SKM-1 (cell line): ENCODE data around the gene PELI3.
"Not testable (repeated sequence)": the region's sequence is repeated elsewhere in the genome, so short reads cannot be mapped to it uniquely, and the experiment has no call there.

ENCODE experiments used
- DNase-seq: peaks from one replicate; lab custom pipeline; 2025; ENCODE audit not compliant: unreplicated experiment; lab: John Stamatoyannopoulos, UW

Gene PELI3

DNA sequence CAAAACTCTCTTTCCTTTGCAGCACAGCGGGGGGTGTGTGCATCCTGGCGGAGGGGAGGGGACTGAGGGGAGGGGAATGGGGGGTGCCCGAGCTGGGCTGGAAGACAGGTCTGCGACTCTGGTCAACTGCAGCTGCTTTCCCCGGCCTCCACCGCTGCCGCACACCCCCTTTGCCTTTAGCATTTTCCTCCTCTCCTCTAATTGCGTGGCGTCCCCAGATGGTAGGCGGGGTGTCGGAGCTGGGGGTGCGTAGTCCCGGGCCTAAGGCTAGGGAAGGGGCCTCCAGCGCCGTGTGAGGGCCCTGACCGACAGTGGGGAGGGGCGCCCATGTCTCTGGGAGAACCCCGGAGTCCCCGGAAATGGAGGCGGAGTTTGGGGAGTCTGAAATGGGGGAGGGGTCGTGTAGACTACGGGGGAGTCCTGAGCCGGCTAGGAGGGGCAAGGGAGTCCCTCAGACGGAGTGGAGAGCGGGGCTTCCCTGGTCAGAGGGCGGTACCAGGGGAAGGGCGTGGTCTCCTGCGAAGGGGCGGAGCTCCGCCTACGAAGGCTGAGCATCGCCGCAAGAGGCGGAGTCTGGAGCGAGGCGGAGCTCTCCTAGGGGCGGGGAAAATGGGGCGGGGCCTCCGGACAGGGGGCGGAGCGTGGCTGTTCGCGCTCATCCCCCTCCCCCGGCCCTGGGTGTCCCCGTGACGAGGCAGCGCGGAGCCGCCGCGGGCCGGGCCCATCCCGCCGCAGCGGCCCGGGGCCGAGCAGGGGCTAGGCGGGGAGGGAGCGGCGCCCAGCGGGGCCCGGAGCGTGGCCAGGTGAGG lies at the start of gene PELI3:
Gene PELI3 (plus strand): TSS at position 681 of the 809 bp plus-strand sequence. CDS start 1,224 bp downstream, outside the sequence.
- peak; percentile 76 for DNase-seq

DNA sequence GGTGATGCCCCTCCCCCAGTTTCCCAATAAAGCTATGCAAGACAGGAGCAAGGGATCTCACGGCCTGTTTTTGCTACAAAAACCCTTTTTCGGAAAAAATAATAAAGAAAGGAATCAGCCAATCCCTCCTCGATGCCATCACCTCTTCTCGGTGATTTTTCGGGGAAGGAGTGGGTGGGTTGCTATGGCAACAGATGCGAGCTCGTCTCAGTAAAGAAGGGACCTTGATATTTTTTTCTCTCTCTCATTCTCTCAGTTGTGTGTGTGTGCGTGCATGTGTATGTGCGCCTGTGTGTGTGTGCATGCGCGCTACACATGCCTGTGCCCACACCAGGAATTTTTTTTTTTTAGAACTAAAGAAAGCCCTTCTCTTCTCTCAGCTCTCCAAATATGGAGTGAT lies 49.7 kb upstream of the PELI3 start:
- DNase-seq: no peak

DNA sequence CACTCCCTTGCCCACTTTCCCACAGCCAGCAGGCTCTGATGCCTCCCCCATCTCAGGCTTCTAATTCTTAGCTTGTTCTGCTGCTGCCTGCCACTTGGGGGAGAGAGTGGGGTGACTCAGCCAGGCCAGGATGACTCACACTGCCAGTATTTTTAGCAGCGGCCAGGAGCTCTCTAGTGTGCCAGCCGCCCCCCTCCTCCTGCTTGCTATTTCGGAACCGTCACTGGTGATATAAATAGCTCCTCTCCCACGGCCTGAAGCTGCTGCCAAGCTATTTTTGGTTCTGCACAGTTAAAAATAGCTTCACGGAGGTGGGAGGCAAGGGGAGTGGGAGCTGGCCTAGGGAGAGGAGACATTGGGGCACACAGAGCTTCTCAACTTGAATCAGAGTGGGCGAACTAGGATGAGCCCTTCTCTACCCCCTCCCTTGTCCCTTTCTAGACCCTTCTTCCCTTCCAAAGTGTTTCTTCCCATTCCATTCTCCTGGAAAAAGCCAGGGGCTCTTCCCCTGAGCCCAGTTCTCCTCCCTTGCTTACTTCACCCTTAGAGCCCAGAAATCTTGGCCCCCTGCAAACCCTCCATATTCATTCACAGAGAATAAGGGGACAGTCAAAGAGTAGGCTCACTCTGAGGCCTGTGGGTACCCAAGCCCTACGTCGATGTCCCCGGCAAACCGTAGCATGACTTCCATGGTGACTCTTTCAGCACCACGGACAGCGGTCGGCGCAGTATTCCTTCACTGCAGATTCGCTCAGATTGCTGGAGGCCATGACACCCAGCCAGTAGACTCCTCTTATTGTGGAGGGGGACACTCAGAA lies 48.3 kb upstream of the PELI3 start:
- DNase-seq: peak; percentile 7

DNA sequence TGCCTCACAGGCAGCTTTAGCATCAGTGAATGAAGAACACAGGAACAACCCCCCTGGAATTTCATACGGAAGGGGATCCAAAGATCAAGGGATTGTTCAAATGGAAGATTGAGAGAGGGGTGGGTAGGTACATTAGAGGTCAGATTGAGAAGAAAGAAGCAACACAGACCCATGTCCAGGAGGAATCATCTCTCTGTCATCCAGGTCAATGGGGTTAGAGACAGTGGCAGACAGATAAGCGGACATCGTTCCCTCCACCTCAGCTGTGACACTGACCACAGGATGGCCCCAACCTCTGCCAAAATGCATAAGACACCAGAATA lies 47.8 kb upstream of the PELI3 start:
- DNase-seq: no peak

DNA sequence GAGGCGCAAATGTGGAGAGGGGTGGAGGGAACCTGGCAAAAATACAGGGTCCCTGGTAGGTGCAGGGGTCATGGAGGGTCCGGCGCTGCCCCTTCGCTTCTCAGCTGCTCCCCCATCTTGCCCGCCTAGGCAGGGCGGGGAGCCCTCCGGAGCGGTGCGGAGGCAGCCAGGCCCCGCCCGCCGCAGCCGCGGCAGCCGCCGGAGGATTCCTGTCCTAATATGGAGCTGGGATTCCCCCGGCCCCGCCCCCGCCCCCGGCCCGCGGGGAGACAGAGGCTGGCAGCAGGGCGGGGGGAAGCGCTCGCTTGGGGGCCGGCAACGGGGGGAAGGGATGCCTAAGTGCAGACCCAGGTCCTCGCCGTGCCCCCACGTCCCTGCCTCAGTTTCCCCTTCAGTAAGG lies 46.9 kb upstream of the PELI3 start:
- DNase-seq: no peak

DNA sequence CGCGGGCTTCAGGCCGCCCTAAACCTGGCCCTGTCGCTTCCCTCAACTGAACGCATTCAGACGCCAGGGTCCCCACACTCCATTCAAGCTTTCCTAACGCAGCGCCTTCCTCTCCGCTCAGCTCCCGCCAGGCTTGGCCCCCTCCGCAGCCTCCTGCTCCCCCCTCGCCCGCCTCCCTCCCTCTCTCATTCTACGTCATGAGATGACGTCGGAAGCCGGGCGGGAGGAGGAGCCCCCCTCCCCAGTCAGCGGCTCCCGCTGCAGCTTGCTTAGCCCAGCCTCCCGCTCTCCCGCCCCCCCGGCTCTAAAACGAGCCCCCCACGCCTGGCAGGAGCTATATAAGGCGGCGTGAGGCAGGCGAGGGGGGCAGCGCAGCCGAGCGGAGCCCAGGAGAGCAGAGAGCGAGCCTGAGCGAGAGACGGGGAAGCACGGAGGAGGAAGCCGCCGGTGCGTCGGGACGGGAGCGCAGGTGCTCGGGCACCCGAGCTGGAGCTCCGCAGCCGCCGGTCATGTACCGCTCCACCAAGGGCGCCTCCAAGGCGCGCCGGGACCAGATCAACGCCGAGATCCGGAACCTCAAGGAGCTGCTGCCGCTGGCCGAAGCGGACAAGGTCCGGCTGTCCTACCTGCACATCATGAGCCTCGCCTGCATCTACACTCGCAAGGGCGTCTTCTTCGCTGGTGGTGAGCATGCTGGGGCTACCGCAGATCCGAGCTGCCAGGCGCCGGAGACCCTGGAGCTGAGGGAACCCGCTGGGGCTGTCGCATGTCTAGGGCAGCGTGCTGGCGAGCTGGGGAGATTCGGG lies 45.8 kb upstream of the PELI3 start, which contains the start of gene NPAS4:
Gene NPAS4 (plus strand): TSS at position 365 of the 806 bp plus-strand sequence. CDS start 145 bp downstream, at position 510.
- DNase-seq: no peak

- DNase-seq: peak; percentile 18
Measured at GRCh38 chr11:66421492-66422205, 45.1 kb upstream of the PELI3 start.

GRCh38 chr11:66426314-66426713 lies 40.4 kb upstream of the PELI3 start:
- no peak for DNase-seq

GRCh38 chr11:66428933-66429332 lies 37.8 kb upstream of the PELI3 start:
- DNase-seq: no peak

GRCh38 chr11:66429983-66430602 lies 36.6 kb upstream of the PELI3 start:
- peak; percentile 72 for DNase-seq

GRCh38 chr11:66431287-66431686 lies 35.4 kb upstream of the PELI3 start:
- not testable (repeated sequence) for DNase-seq

- DNase-seq: not testable (repeated sequence)
Measured at GRCh38 chr11:66431871-66432329, 34.8 kb upstream of the PELI3 start.

DNA sequence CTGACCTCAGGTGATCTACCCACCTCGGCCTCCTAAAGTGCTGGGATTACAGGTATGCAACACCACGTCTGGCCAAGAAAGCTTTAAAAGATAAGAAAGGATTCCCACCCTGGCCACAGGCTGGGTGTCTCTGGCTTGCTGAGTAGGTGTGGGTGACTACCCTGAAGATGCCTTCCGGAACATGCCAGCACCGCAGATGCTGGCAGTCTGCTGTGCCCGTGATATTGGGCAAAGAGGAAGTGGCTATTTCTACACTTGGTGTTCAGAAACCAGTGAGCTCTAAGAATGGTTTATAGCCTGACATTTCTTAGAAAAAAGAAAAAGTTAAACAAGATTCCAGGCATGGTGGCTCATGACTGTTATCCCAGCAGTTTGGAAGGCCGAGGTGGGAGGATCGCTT lies 34.1 kb upstream of the PELI3 start:
- DNase-seq: no peak

- no peak for DNase-seq
Measured at GRCh38 chr11:66437979-66438503, 28.7 kb upstream of the PELI3 start.

- peak; percentile 91 for DNase-seq
Measured at GRCh38 chr11:66438504-66439466, 27.9 kb upstream of the PELI3 start, which contains the start of gene MRPL11. MRPL11 (minus strand) TSS chr11:66438848; CDS start chr11:66438754, 94 bp downstream.

GRCh38 chr11:66440101-66440939 lies 26.4 kb upstream of the PELI3 start:
- not testable (repeated sequence) for DNase-seq

GRCh38 chr11:66440940-66441282 lies 25.8 kb upstream of the PELI3 start:
- not testable (repeated sequence) for DNase-seq

DNA sequence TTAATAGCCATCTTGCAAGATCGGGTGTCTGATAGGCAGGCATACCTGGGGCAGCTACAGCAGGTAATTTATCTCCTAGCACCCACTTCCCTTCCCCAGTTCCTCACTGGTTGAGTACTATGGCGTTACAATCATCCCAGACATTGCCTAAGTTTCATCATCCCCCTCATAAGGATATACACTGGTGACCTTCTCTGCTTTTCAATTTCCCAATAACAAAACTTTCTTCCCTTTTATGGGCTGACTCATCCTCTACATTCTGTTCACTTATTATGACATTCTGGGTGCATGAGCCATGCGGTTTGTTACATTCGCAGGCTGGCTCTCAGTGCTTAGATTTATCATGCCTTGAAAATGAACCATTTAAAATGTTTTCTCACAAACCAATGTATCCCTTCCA lies 23.1 kb upstream of the PELI3 start:
- peak; percentile 96 for DNase-seq
